ENCODE measurements around the gene SINHCAF. TPM values are rescaled to one million over a fixed set of nuclear protein-coding genes. Genes with fewer than 3 reads are reported as not detected.

The SINHCAF gene
- total and polyA plus RNA-seq, 2 of the 8 experiments (the other 6 are each of a cell fraction or from before 2014, with no cell fraction given) = 138 to 576 TPM

GRCh38 chr12:31274520-31275300, 51.2 kb downstream of the SINHCAF start:
- no peak overlapping the region for H2BK5ac ChIP-seq (ENCODE audit: low read depth, low read length)
- no peaks in the 10 kb centered on the region for H3K23me2 ChIP-seq (ENCODE audit: low read depth, low read length)
- H3K4me3 ChIP-seq (ENCODE audit: extremely low read depth in 1 of 4, insufficient read depth in 2 of 4, low read depth in 3 of 4, low read length in 4 of 4) = no peak overlapping the region
- no peak overlapping the region for H3K27ac ChIP-seq (ENCODE audit: low read depth, low read length)
- no peak overlapping the region for H3K4me2 ChIP-seq (ENCODE audit: insufficient read depth in 1 of 2, low read depth in 2 of 2, low read length in 2 of 2)
- no peaks in the 10 kb centered on the region; a peak in 2 of 7 replicates for H3K4me1 ChIP-seq (replicated peaks in 1 of 4; ENCODE audit: control insufficient read depth in 3 of 4, insufficient read depth in 4 of 4, low read length in 3 of 4)
- ChIA-PET POLR2A (ENCODE audit: partially characterized antibody) (interaction anchor here (1.3 to 1.6 kb wide), 4 partner anchors 52 to 111 kb away, joined by 3 to 4 read pairs (median 3); partner anchors contain the start of gene SINHCAF), CTCF (ENCODE audit: partially characterized antibody) (interaction anchor here (0.6 to 3.5 kb wide), 10 partner anchors 9 to 182 kb away, joined by 3 to 12 read pairs (median 4); no protein-coding TSS in a partner anchor)
- no peak overlapping the region for H3K23ac ChIP-seq (ENCODE audit: insufficient read length)
- H3K79me1 ChIP-seq (ENCODE audit: low read depth, low read length) = no peaks in the 10 kb centered on the region
- no peak overlapping the region for H2AFZ ChIP-seq (ENCODE audit: low read length)
- H3K79me2 ChIP-seq (ENCODE audit: control insufficient read depth in 1 of 2, insufficient read depth in 2 of 2, low read length in 2 of 2) = no peaks in the 10 kb centered on the region
- H2BK120ac ChIP-seq (replicated peaks; ENCODE audit: low read depth, low read length) = no peak overlapping the region
- FAIRE-seq = no peak
- no peak overlapping the region for H3K4ac ChIP-seq (replicated peaks; ENCODE audit: insufficient read length, low read depth, low read length)
- no peak overlapping the region for H4K91ac ChIP-seq (replicated peaks; ENCODE audit: insufficient read length, low read length)
- TF ChIP-seq RNF2 (IDR thresholded peaks at IDR 0.05; ENCODE audit: borderline replicate concordance, low read depth, low read length, missing control alignments, poor library complexity, severe bottlenecking) (no peak), KDM5A (IDR thresholded peaks at IDR 0.05; ENCODE audit: low read length) (no peak), TCF12 (IDR thresholded peaks at IDR 0.05; ENCODE audit: low read depth, low read length) (no peak), E2F6 (IDR thresholded peaks at IDR 0.05) (no peak), PHF8 (conservative IDR thresholded peaks at IDR 0.05; ENCODE audit: low read depth, low read length) (no peak), BCL11A (IDR thresholded peaks at IDR 0.05; ENCODE audit: low read depth in 2 of 2, low read length in 2 of 2) (no peak), CREB1 (IDR thresholded peaks at IDR 0.05) (no peak), KDM1A (IDR thresholded peaks at IDR 0.05; ENCODE audit: borderline replicate concordance, low read length) (no peak), JUND (IDR thresholded peaks at IDR 0.05; ENCODE audit: low read length) (no peak), MAFK (IDR thresholded peaks at IDR 0.05; ENCODE audit: low read depth, low read length) (no peak), JUN (IDR thresholded peaks at IDR 0.05; ENCODE audit: low read depth, low read length) (no peak), MAX (IDR thresholded peaks at IDR 0.05) (no peak)
- H2AK5ac ChIP-seq (ENCODE audit: low read depth, low read length) = no peak overlapping the region
- no peak overlapping the region for H2BK20ac ChIP-seq (ENCODE audit: low read length)
- no peak for DNase-seq (ENCODE audit: low read depth in 1 of 2, low spot score in 2 of 2)
- H3K18ac ChIP-seq (ENCODE audit: extremely low read depth, low read length) = no peak overlapping the region
- 86% methylated on average over 2 of the region's 2 CpGs; no CpG with 5 or more reads in 1 of the 2 experiments for WGBS, 2 experiments (ENCODE audit: extremely low coverage in 1 of 2, insufficient coverage in 1 of 2, insufficient read length in 1 of 2, insufficient replicate concordance in 2 of 2, low coverage in 1 of 2, low lambda C conversion rate in 2 of 2, missing lambda C conversion rate in 1 of 2)
- H2BK12ac ChIP-seq (ENCODE audit: low read depth, low read length) = no peak overlapping the region
- no peak overlapping the region for H2BK15ac ChIP-seq (ENCODE audit: low read length)
- no peaks in the 10 kb centered on the region for H3K27me3 ChIP-seq (replicated peaks in 1 of 4; ENCODE audit: control insufficient read depth in 3 of 4, extremely low read depth in 1 of 4, insufficient read depth in 3 of 4, low read length in 3 of 4)
- no peak overlapping the region for H4K5ac ChIP-seq (ENCODE audit: insufficient read length, low read depth, low read length)
- H3K14ac ChIP-seq (ENCODE audit: insufficient read length) = no peak overlapping the region
- no peak overlapping the region for H4K8ac ChIP-seq (ENCODE audit: extremely low read depth, insufficient read depth, low read length)
- no peaks in the 10 kb centered on the region for H3K9me3 ChIP-seq (ENCODE audit: insufficient read depth in 2 of 2, low read depth in 1 of 2, low read length in 1 of 2)
- H3K56ac ChIP-seq (replicated peaks; ENCODE audit: insufficient read length, low read depth, low read length) = no peak overlapping the region
- peaks cover 0 to 4% of the 10 kb centered on the region in 2 experiments for H4K20me1 ChIP-seq (replicated peaks in 1 of 2; ENCODE audit: control insufficient read depth in 1 of 2, insufficient read depth in 2 of 2, low read length in 2 of 2)
- peaks cover 0 to 23% (median 5%) of the 10 kb centered on the region in 4 experiments; a peak in 6 of 8 replicates for H3K36me3 ChIP-seq (ENCODE audit: control insufficient read depth in 2 of 4, insufficient read depth in 4 of 4, low read length in 3 of 4)
- H3K9ac ChIP-seq (replicated peaks in 1 of 4; ENCODE audit: extremely low read depth in 1 of 4, low read depth in 3 of 4, low read length in 3 of 4) = no peak overlapping the region
